Astrocyte (in vitro differentiated cells and primary cell): ENCODE measurements around the gene ZDHHC12. TPM values are rescaled to one million over a fixed set of nuclear protein-coding genes. Genes with fewer than 3 reads are reported as not detected.
A peak's percentile ranks its signal among the peaks of the same experiment; 100 is the strongest.

Source experiments
- DNase-seq: peaks from one replicate; pipeline ENCODE4 v3.0.0-alpha.2; 2010; ENCODE audit warnings: low read depth
- FAIRE-seq: peaks from 2 replicates; lab custom pipeline; 2011; peaks lifted over from hg19 to GRCh38; lab: Jason Lieb, UNC
- H2AFZ ChIP-seq: 2 replicates; pipeline ENCODE4 v1.6.0; 2012; ENCODE audit warnings: low read depth, low read length, inconsistent platforms
- H3K27ac ChIP-seq: 2 replicates; pipeline ENCODE4 v1.5.1; 2011; ENCODE audit warnings: low read depth, low read length, inconsistent platforms
- H3K27me3 ChIP-seq: 2 replicates; pipeline ENCODE4 v1.6.0; 2011; ENCODE audit warnings: low read length, inconsistent platforms; ENCODE audit not compliant: insufficient read depth
- H3K36me3 ChIP-seq: 2 replicates; pipeline ENCODE4 v1.5.1; 2011; ENCODE audit warnings: low read length, inconsistent platforms; ENCODE audit not compliant: insufficient read depth
- H3K4me1 ChIP-seq: 2 replicates; pipeline ENCODE4 v1.5.1; 2011; ENCODE audit warnings: low read length, inconsistent platforms; ENCODE audit not compliant: insufficient read depth
- H3K4me2 ChIP-seq: 2 replicates; pipeline ENCODE4 v1.6.0; 2012; ENCODE audit warnings: low read length, inconsistent platforms
- H3K4me3 ChIP-seq: 2 replicates; pipeline ENCODE4 v1.5.1; 2011; ENCODE audit warnings: low read depth, mild to moderate bottlenecking, low read length, inconsistent platforms; ENCODE audit not compliant: insufficient read depth
- H3K79me2 ChIP-seq: 2 replicates; pipeline ENCODE4 v1.6.0; 2012; ENCODE audit warnings: mild to moderate bottlenecking, low read length, inconsistent platforms; ENCODE audit not compliant: insufficient read depth
- H3K9ac ChIP-seq: 2 replicates; pipeline ENCODE4 v1.6.0; 2012; ENCODE audit warnings: mild to moderate bottlenecking, low read length, inconsistent platforms
- H3K9me3 ChIP-seq: 2 replicates; pipeline ENCODE4 v1.5.1; 2012; ENCODE audit warnings: low read depth, mild to moderate bottlenecking, low read length, inconsistent platforms; ENCODE audit not compliant: insufficient read depth
- H4K20me1 ChIP-seq: 2 replicates; pipeline ENCODE4 v1.6.0; 2012; ENCODE audit warnings: low read length, inconsistent platforms; ENCODE audit not compliant: insufficient read depth
- H3K27ac Mint-ChIP-seq: one replicate; pipeline ENCODE4 v1.8.0; 2021; ENCODE audit warnings: mild to moderate bottlenecking, mixed read lengths; ENCODE audit not compliant: unreplicated experiment
- H3K27me3 Mint-ChIP-seq: one replicate; pipeline ENCODE4 v1.8.0; 2021; ENCODE audit warnings: low read depth, mixed read lengths; ENCODE audit not compliant: unreplicated experiment
- H3K36me3 Mint-ChIP-seq: one replicate; pipeline ENCODE4 v1.8.0; 2021; ENCODE audit warnings: low read depth, mixed read lengths; ENCODE audit not compliant: unreplicated experiment
- H3K4me1 Mint-ChIP-seq: one replicate; pipeline ENCODE4 v1.8.0; 2021; ENCODE audit warnings: low read depth, mixed read lengths; ENCODE audit not compliant: unreplicated experiment
- H3K4me3 Mint-ChIP-seq: one replicate; pipeline ENCODE4 v1.8.0; 2021; ENCODE audit warnings: mild to moderate bottlenecking, moderate library complexity, mixed read lengths; ENCODE audit not compliant: unreplicated experiment
- H3K9me3 Mint-ChIP-seq: one replicate; pipeline ENCODE4 v1.8.0; 2021; ENCODE audit warnings: mild to moderate bottlenecking, mixed read lengths; ENCODE audit not compliant: unreplicated experiment
- CTCF ChIP-seq: IDR thresholded peaks from 2 replicates; pipeline ENCODE4 v1.5.1; 2011; ENCODE audit warnings: low read depth, mild to moderate bottlenecking, inconsistent platforms, low read length, moderate library complexity; ENCODE audit not compliant: insufficient read depth
- EZH2 ChIP-seq: IDR thresholded peaks from 2 replicates; pipeline ENCODE4 v1.6.1; 2012; ENCODE audit warnings: mild to moderate bottlenecking, low read length, inconsistent platforms; ENCODE audit not compliant: insufficient read depth
- total RNA-seq: library from RNA; stranded (reverse); gene quantifications from 2 replicates; pipeline ENCODE4 v1.2.1, GENCODE V29; 2021

ZDHHC12 gene
- total RNA-seq, 1 donor from 2014 or later = 23.7 TPM

- DNase-seq = no peak
- TF ChIP-seq CTCF = no peak
- no peak for TF ChIP-seq EZH2
- peaks cover 9% of the 10 kb centered on the region for H4K20me1 ChIP-seq
- H3K4me2 ChIP-seq = peak overlapping the region; percentile 14
- no peak overlapping the region for H3K27ac ChIP-seq
- FAIRE-seq = no peak
- H3K4me3 Mint-ChIP-seq = peak overlapping the region; percentile 98
- no peaks in the 10 kb centered on the region for H3K27me3 ChIP-seq
- H3K36me3 Mint-ChIP-seq = peaks cover 6% of the 10 kb centered on the region
- H3K4me1 Mint-ChIP-seq = peaks cover 31% of the 10 kb centered on the region
- no peak overlapping the region for H2AFZ ChIP-seq
- H3K9me3 Mint-ChIP-seq = no peaks in the 10 kb centered on the region
- no peaks in the 10 kb centered on the region for H3K27me3 Mint-ChIP-seq
- H3K79me2 ChIP-seq = peaks cover 17% of the 10 kb centered on the region
- no peaks in the 10 kb centered on the region for H3K36me3 ChIP-seq
- peaks cover 23% of the 10 kb centered on the region for H3K4me1 ChIP-seq
- no peak overlapping the region for H3K4me3 ChIP-seq
- H3K9me3 ChIP-seq = no peaks in the 10 kb centered on the region
- H3K27ac Mint-ChIP-seq = peak overlapping the region; percentile 58
- peak overlapping the region; percentile 18 for H3K9ac ChIP-seq
These were observed 38.1 kb downstream of the ZDHHC12 start for GRCh38 chr9:128685636-128686489.

GRCh38 chr9:128684325-128685199 lies 39.4 kb downstream of the ZDHHC12 start:
- no peaks in the 10 kb centered on the region for H3K36me3 ChIP-seq
- peaks cover 7% of the 10 kb centered on the region for H3K79me2 ChIP-seq
- H3K9me3 Mint-ChIP-seq = no peaks in the 10 kb centered on the region
- H3K27me3 Mint-ChIP-seq = no peaks in the 10 kb centered on the region
- peak overlapping the region; percentile 85 for H3K9ac ChIP-seq
- peak overlapping the region; percentile 61 for H3K27ac ChIP-seq
- H3K27ac Mint-ChIP-seq = peak overlapping the region; percentile 95
- FAIRE-seq (no peak), DNase-seq (peak; percentile 53)
- peaks cover 23% of the 10 kb centered on the region for H3K4me1 ChIP-seq
- no peaks in the 10 kb centered on the region for H3K9me3 ChIP-seq
- peaks cover 31% of the 10 kb centered on the region for H3K4me1 Mint-ChIP-seq
- no peaks in the 10 kb centered on the region for H4K20me1 ChIP-seq
- H3K4me3 ChIP-seq = peak overlapping the region; percentile 73
- H3K36me3 Mint-ChIP-seq = peaks cover 4% of the 10 kb centered on the region
- H3K4me3 Mint-ChIP-seq = peak overlapping the region; percentile 98
- H2AFZ ChIP-seq = peak overlapping the region; percentile 78
- H3K4me2 ChIP-seq = peak overlapping the region; percentile 97
- TF ChIP-seq CTCF (no peak), EZH2 (no peak)
- H3K27me3 ChIP-seq = no peaks in the 10 kb centered on the region
